Endothelial cell (in vitro differentiated cells): ENCODE measurements around the gene EED. TPM values are rescaled to one million over a fixed set of nuclear protein-coding genes. Genes with fewer than 3 reads are reported as not detected.

Experiments
- DNase-seq: peaks from one replicate; pipeline ENCODE4 v3.0.0; 2021; ENCODE audit warnings: low spot score
- H3K27ac Mint-ChIP-seq: one replicate; pipeline ENCODE4 v1.8.0; 2021; ENCODE audit warnings: mixed read lengths, inconsistent platforms; ENCODE audit not compliant: unreplicated experiment
- H3K27me3 Mint-ChIP-seq: one replicate; pipeline ENCODE4 v1.8.0; 2021; ENCODE audit warnings: mild to moderate bottlenecking, moderate library complexity, mixed read lengths, inconsistent platforms; ENCODE audit not compliant: unreplicated experiment
- H3K36me3 Mint-ChIP-seq: one replicate; pipeline ENCODE4 v1.8.0; 2021; ENCODE audit warnings: mild to moderate bottlenecking, low read depth, mixed read lengths, inconsistent platforms; ENCODE audit not compliant: unreplicated experiment
- H3K4me1 Mint-ChIP-seq: one replicate; pipeline ENCODE4 v1.8.0; 2021; ENCODE audit warnings: mild to moderate bottlenecking, mixed read lengths, inconsistent platforms; ENCODE audit not compliant: unreplicated experiment
- H3K4me3 Mint-ChIP-seq: one replicate; pipeline ENCODE4 v1.8.0; 2021; ENCODE audit warnings: mild to moderate bottlenecking, mixed read lengths, inconsistent platforms; ENCODE audit not compliant: unreplicated experiment
- H3K9me3 Mint-ChIP-seq: one replicate; pipeline ENCODE4 v1.8.0; 2021; ENCODE audit warnings: mixed read lengths, inconsistent platforms; ENCODE audit not compliant: unreplicated experiment
- long read RNA-seq: library from polyadenylated mRNA; unstranded; transcript quantifications from one replicate; pipeline ENCODE4 v2.0.0, GENCODE V29; 2020; ENCODE audit not compliant: unreplicated experiment
- total RNA-seq: library from RNA; stranded (reverse); fragmentation: NEBNext Ultra II Directional; extraction: Animal tissue kit (Norgen Biotek cat#: 25700); gene quantifications from one replicate; pipeline ENCODE4 v1.2.1, GENCODE V29; 2021; ENCODE audit not compliant: unreplicated experiment
- TF ChIP-seq, protein P1 (sequence below): fragments of 200-600 bp; sonication (generic); IDR thresholded peaks from one replicate; pipeline ENCODE4 v1.5.0; 2021; ENCODE audit warnings: antibody characterized with exemption; ENCODE audit not compliant: unreplicated experiment

Gene EED, protein sequence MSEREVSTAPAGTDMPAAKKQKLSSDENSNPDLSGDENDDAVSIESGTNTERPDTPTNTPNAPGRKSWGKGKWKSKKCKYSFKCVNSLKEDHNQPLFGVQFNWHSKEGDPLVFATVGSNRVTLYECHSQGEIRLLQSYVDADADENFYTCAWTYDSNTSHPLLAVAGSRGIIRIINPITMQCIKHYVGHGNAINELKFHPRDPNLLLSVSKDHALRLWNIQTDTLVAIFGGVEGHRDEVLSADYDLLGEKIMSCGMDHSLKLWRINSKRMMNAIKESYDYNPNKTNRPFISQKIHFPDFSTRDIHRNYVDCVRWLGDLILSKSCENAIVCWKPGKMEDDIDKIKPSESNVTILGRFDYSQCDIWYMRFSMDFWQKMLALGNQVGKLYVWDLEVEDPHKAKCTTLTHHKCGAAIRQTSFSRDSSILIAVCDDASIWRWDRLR
- 18.5 TPM for total RNA-seq
- long read RNA-seq, partial matches to known transcripts: 2 of 7 reads
- long read RNA-seq, other reads (novel, unspliced or antisense): 2 of 7 reads

DNA sequence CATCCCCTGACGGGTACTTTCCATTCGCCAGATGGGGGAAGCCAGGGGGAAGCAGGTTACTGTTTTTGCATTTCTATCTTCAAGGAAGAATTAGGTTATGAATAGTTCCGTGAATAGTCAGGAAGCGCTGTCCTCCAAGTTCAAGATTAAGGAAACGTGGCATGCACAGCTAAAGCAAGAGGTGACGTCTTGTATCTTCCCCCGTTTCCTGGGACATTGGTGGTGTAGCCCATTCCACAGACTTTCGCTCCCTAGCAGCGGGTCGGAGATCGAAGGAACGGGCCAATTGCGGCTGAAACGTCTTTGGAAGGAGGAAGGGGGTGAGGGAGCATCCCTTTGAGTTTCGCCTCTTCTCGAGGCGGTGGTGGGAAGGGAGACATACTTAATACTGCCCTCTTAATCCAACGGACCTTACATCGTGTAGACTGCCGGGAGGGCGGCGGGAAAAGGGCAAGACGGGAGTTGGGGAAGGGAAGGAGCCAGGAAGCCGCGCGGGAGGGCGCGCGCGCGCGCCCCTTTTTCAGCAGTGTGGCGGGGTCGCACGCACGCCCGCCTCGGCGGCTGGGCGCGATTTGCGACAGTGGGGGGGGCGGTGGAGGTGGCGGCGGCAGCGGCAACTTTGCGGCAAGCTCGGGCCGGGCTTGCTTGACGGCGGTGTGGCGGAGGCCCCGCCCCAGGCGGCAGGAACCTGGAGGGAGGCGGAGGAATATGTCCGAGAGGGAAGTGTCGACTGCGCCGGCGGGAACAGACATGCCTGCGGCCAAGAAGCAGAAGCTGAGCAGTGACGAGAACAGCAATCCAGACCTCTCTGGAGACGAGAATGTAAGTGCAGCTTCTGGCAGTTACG lies at the start of gene EED:
Gene EED, plus strand, starts transcription at position 232 of the 847 bp plus-strand sequence. Its CDS starts 477 bp downstream, at position 709.
- H3K4me3 Mint-ChIP-seq: no peak within 1 kb of the TSS
- peak; percentile 97 for DNase-seq
- no peak within 1 kb of the TSS for H3K27ac Mint-ChIP-seq
- H3K36me3 Mint-ChIP-seq: no peaks in the 10 kb centered on the region
- no peaks in the 10 kb centered on the region for H3K27me3 Mint-ChIP-seq
- H3K4me1 Mint-ChIP-seq: peaks cover 6% of the 10 kb centered on the region
- TF ChIP-seq, protein P1, sequence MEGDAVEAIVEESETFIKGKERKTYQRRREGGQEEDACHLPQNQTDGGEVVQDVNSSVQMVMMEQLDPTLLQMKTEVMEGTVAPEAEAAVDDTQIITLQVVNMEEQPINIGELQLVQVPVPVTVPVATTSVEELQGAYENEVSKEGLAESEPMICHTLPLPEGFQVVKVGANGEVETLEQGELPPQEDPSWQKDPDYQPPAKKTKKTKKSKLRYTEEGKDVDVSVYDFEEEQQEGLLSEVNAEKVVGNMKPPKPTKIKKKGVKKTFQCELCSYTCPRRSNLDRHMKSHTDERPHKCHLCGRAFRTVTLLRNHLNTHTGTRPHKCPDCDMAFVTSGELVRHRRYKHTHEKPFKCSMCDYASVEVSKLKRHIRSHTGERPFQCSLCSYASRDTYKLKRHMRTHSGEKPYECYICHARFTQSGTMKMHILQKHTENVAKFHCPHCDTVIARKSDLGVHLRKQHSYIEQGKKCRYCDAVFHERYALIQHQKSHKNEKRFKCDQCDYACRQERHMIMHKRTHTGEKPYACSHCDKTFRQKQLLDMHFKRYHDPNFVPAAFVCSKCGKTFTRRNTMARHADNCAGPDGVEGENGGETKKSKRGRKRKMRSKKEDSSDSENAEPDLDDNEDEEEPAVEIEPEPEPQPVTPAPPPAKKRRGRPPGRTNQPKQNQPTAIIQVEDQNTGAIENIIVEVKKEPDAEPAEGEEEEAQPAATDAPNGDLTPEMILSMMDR: no peak
- H3K9me3 Mint-ChIP-seq: no peaks in the 10 kb centered on the region

DNA sequence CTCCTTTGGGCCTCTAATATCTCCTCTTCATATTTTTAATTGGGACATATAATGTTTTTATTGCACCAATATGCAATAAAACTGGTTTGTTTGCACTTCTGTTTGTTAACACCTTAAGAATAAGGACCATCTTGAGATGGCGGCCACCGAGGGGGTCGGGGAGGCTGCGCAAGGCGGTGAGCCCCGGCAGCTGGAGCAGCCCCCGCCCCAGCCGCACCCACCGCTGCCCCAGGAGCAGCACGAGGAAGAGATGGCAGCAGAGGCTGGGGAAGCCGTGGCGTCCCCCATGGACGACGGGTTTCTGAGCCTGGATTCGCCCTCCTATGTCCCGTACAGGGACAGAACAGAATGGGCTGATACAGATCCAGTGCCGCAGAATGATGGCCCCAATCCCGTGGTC lies 49.6 kb upstream of the EED start:
- no peaks in the 10 kb centered on the region for H3K36me3 Mint-ChIP-seq
- no peak overlapping the region for H3K27ac Mint-ChIP-seq
- no peaks in the 10 kb centered on the region for H3K9me3 Mint-ChIP-seq
- H3K27me3 Mint-ChIP-seq: no peaks in the 10 kb centered on the region
- TF ChIP-seq, protein P1: no peak
- DNase-seq: no peak
- H3K4me1 Mint-ChIP-seq: peaks cover 6% of the 10 kb centered on the region
- H3K4me3 Mint-ChIP-seq: no peak overlapping the region

DNA sequence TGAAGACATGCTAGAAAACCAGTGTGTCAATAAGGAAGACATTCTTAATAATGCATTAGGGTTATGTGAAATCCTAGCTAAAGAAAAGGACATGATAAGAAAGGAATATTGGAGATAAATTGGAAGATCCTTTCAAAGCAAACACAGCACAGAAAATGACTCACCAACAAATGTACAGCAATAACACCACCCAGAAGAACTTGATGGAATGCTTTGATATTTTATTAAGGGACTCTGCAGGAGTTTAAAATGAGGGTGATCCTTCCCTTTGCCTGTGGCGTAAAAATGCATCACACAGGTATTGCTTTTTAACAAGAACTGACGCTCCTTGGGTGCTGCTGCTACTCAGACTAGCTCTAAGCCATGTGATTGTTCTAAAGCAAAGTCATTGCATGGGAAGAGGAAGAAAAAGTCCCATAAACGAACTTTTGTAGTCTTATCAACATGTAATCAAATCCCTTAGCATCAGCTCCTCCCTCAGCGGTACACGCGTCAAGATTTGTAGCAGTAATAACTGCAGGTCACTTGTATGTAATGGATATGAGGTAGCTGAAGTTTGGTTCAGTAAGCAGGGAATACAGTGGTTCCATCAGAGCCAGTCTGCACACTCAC lies 48.4 kb upstream of the EED start:
- H3K36me3 Mint-ChIP-seq: no peaks in the 10 kb centered on the region
- H3K4me1 Mint-ChIP-seq: peaks cover 6% of the 10 kb centered on the region
- H3K4me3 Mint-ChIP-seq: no peak overlapping the region
- no peaks in the 10 kb centered on the region for H3K9me3 Mint-ChIP-seq
- TF ChIP-seq, protein P1: no peak
- H3K27ac Mint-ChIP-seq: no peak overlapping the region
- no peaks in the 10 kb centered on the region for H3K27me3 Mint-ChIP-seq
- DNase-seq: no peak

DNA sequence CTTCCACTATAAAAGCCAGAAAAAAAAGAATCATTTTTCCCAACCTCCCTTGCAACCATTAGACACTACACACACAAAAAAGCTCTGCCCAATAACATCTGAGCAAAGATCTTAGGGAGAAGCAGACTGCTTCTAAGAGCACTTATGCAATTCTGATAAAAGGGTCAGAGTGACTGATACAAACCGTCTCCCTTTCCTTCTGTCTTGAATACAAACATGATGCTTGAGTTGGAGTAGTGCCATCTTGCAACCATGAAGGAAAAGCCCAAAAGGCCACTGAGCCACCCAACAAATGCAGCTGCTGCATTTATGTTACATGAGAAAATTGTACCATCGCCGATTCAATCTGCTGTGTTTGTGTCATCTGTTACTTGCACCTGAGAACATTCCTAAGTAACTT lies 47.6 kb upstream of the EED start:
- H3K27me3 Mint-ChIP-seq: no peaks in the 10 kb centered on the region
- TF ChIP-seq, protein P1: no peak
- H3K27ac Mint-ChIP-seq: no peak overlapping the region
- no peaks in the 10 kb centered on the region for H3K36me3 Mint-ChIP-seq
- H3K4me3 Mint-ChIP-seq: no peak overlapping the region
- H3K9me3 Mint-ChIP-seq: no peaks in the 10 kb centered on the region
- DNase-seq: no peak
- peaks cover 6% of the 10 kb centered on the region for H3K4me1 Mint-ChIP-seq
